Fibroblast of peridontal ligament (primary cell): ENCODE results near the gene DNAJC24.
"Not testable (repeated sequence)": the region's sequence is repeated elsewhere in the genome, so short reads cannot be mapped to it uniquely, and the experiment has no call there.

Experiments used
- DNase-seq: peaks from one replicate; pipeline ENCODE4 v3.0.0-alpha.2; 2010; ENCODE audit errors: extremely low read depth

DNAJC24 gene

DNA sequence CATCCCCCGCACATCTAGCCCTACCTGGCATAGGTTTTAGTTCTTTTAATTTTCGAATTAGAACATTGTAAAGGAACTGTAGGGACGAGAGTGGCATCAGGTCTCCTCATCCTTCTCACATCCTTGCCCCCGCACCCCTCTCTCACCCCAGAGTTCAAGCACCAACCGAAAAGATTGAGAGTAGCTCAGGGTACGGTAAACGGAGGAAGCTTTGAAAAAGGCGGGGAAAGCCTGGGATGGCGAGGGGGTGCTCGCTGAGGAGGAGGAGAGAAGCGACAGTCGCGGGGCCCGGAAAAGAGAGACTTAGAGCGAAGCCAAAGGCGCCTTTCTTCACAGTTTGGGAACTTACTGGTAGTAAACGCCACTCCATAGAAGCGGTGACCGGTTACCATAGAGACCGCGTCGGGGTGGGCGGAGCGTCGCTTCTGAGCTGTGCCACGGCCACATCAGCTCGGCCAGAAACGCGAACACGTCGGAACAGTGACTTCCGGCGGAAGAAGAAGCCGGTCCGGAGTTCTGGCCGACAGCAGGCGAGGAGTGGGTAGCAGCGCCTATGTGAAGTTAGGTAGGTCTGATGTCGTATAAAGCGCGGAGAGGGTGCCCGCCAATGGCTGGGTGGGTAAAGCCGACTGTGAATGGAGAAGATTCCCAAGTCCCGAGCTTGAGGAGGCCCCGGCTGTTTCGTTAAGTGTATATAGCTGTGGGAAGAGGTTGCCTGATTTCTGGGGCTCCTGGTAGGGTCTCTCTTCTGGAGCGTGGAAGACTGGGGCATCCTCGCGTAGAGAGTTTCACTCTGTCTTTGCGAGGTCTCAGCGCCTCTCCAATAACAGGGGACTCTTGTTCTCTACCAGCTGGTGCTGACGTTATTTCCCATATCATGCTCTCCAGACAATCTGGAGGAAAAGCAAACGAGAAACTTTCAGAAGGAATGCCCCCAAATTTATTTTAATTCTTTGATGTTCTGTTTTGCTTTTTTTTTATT, at the start of gene DNAJC24, which contains the start of gene DCDC1:
Gene DNAJC24, plus strand, starts transcription at position 513 of the 982 bp plus-strand sequence. CDS start 889 bp downstream, outside the sequence.
Gene DCDC1, minus strand, starts transcription at position 392 of the 982 bp plus-strand sequence. CDS start 41,459 bp downstream, outside the sequence.
- DNase-seq, result peak; percentile 91

GRCh38 chr11:31321494-31321893, 48.2 kb upstream of the DNAJC24 start:
- DNase-seq, result not testable (repeated sequence)

GRCh38 chr11:31323145-31323544, 46.5 kb upstream of the DNAJC24 start:
- DNase-seq, result no peak

DNA sequence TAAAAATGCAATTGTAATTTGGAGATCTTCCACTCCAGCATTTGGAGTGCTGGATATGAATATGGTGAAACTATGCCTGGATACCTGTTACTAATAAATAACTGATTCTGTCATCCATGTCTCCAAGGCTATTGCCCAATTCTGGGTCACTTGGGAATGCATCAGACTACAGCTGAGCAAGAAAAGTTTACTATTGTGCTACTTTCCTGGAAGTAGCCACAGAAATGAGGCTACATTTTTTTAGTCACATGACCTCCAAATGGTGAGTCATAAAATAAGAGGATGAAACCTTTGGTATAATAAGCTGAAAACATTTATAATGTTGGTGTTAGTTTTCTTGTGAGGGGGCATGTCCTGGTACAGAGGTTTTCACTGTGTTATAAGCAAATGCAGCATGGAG, 44.5 kb upstream of the DNAJC24 start:
- DNase-seq, result peak; percentile 62

GRCh38 chr11:31326470-31327148, 43.1 kb upstream of the DNAJC24 start:
- DNase-seq, result no peak

- no peak for DNase-seq
Measured at GRCh38 chr11:31327417-31327816, 42.2 kb upstream of the DNAJC24 start.

GRCh38 chr11:31328697-31329096, 41.0 kb upstream of the DNAJC24 start:
- no peak for DNase-seq

GRCh38 chr11:31337806-31338205, 31.9 kb upstream of the DNAJC24 start:
- no peak for DNase-seq

GRCh38 chr11:31340903-31341572, 28.6 kb upstream of the DNAJC24 start:
- DNase-seq, result peak; percentile 41

- DNase-seq, result no peak
Measured at GRCh38 chr11:31351168-31351567, 18.5 kb upstream of the DNAJC24 start.

- peak; percentile 60 for DNase-seq
Measured at GRCh38 chr11:31355131-31355530, 14.5 kb upstream of the DNAJC24 start.

- DNase-seq, result no peak
Measured at GRCh38 chr11:31355817-31356216, 13.8 kb upstream of the DNAJC24 start.

DNA sequence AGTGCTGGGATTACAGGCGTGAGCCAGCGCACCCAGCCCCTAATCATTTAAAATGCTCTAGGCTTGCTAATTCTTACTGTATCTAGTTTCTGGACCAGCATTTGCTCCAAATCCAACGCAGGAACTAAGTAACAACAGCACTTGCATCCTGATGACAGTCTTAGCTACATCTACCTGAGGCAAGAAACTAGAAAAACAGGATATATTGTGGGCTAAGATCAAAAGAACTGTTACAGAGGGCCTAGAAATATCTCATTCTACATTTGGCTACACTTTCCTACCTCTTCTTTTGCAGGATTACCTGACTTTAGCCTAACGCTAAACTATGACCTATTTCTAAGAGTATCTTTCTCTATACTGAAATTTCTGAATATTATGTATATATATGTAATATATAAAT, 7.9 kb upstream of the DNAJC24 start:
- DNase-seq, result no peak

GRCh38 chr11:31366795-31367194, 2.9 kb upstream of the DNAJC24 start:
- no peak for DNase-seq

- DNase-seq, result no peak
Measured at GRCh38 chr11:31375879-31376278, 6.2 kb downstream of the DNAJC24 start.

DNA sequence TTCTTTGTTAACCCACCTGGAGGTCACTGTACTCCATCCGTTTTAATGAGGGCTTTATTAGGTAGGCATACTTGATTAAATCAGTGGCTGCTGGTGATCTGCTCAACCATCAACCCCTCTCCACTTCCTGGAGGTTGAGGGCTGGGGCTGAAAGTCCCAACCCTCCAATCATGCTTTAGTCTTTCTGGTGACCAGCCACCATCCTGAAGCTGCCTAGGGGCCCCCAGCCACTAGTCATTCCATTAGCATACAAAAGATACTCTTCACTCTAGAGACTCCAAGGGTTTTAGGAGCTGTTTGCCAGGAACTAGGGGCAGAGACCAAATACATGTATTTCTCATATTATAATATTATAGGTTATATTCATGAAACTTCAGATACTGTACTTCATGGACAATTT, 13.5 kb downstream of the DNAJC24 start:
- DNase-seq, result no peak

- no peak for DNase-seq
Measured at GRCh38 chr11:31387379-31387778, 17.7 kb downstream of the DNAJC24 start.

- peak; percentile 54 for DNase-seq
Measured at GRCh38 chr11:31397239-31397834, 27.7 kb downstream of the DNAJC24 start.

DNA sequence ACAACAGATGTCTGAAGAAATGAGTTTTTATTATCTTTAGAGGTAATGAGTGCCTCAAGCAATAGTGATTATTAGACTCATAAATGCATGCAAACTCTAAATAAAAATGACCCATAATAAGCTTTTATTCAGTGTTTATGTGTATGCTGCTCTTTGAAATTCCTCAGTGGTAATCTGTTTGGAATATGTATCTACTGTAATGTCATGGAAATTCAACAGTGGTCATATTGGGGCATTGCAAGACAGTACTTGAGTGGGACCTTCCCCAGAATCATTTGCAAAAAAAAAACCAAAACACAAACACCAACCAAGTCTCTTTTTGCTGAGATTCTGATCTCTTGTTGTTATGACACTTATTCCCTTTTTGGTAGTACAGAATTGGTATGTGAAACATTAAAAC, 35.0 kb downstream of the DNAJC24 start:
- no peak for DNase-seq

DNA sequence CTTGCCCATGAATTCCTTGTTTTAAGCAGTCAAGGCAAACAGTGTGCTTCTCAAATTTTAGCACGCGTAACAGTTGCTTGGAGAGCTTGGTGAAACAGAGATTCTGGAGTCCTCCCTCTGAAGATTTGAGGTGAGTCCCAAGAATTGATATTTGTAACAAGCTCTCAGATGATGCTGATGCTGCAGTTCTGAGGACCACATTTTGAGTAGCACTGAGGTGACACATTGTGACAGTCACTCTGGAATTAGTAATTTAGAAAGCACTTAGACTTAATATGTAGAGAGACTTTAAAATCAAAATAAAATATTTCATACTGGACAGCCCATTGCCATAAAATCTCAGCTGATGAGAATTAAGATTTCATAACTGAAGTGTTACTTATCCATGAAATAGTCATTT, 38.5 kb downstream of the DNAJC24 start:
- DNase-seq, result no peak

DNA sequence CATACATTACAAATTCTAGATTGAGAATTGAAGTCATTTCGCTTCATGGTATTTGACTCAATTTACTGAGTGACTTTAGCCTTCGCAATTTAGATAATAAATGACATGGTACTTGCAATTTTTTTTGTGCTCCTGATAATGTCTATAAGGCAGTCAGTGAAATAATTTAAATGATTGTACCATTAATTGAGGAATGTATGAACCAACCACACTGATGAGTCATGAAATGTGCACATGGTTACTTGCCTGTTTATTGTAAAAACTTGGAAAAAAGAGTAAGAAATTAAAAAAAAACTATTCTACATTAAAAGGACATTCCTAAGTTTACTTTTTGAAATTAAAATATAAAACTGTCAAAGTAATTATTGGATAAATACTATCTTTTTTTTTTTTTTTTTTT, 43.3 kb downstream of the DNAJC24 start:
- peak; percentile 55 for DNase-seq

DNA sequence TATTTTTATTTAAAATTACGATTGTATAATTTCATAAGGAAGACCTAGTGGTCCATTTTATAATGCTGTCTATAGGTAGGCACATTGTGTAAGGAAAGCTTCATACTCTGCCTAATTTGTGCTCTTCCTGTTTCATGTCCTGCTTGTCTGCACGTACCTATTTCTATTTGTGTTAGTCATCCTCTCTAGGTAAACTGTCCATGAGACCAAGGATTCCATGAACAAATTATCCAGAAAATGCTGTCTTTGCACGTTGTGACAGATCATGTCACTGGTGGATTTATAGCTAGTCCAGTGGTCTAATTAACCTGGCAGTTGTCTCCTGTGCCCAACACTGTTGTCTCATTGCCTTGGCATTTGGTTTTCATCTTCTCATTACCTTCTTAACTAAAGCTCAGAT, 44.7 kb downstream of the DNAJC24 start:
- DNase-seq, result no peak
